Epithelial cell of proximal tubule (primary cell): Measurements from ENCODE around the gene GREM2. TPM values are rescaled to one million over a fixed set of nuclear protein-coding genes. Genes with fewer than 3 reads are reported as not detected.

Experiments
- DNase-seq: peaks from one replicate; pipeline ENCODE4 v3.0.0-alpha.2; 2011; ENCODE audit warnings: low read depth
- H3K4me3 ChIP-seq: 2 replicates; pipeline ENCODE4 v1.5.1; 2011; ENCODE audit warnings: low read depth, mild to moderate bottlenecking, low read length
- CTCF ChIP-seq: conservative IDR thresholded peaks from 2 replicates; pipeline ENCODE4 v1.5.1; 2012; ENCODE audit warnings: low read depth, mild to moderate bottlenecking, low read length
- total RNA-seq: library from RNA; depleted of rRNA; stranded (reverse); fragments of >200 nt; gene quantifications from 2 replicates; pipeline ENCODE4 v1.2.3, GENCODE V29; 2015

GREM2 gene
- total RNA-seq, 1 donor from 2014 or later = 0.06 TPM

DNA sequence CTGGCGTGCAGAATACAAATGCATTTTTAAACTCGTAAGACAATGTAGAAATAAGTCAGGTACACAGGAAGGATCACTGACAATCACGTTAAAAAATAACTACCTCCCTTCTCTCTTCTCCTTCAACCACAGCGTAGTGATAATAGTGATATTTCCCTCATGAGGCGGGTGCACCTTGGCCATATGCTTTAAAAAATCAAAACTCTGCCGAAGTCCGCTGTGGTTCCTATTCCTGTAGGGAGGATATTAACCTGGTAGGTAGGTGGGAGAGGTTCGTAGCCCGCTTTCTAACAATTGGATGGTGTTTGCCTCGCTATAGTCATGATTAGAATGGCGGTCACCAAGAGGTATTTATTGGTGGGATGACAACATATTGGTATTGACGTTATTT is 732 bp downstream of the GREM2 start:
- no peak for TF ChIP-seq CTCF
- no peak for DNase-seq

DNA sequence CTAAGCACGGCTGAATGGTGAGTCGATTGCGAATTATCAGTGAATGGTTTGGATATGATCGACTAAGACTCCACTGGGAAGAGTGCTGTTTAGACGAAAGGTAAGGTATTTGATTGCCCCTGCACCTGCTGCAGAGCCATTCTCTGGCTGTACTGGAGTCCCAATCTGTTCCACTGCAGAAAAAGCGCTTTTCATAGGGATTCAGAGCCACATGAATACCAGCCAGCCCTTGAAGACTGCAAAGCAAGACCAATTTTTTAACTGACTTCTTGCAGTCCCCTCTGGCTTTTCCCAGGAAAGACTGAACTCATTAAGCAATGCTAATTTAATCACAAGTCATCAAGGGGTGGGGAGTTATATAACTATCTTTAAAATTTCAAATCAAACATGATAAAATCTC is 1.3 kb downstream of the GREM2 start:
- no peak for DNase-seq
- no peak for TF ChIP-seq CTCF
- H3K4me3 ChIP-seq = no peak overlapping the region

More for the DNA sequence above, 732 bp downstream of the GREM2 start:
- H3K4me3 ChIP-seq = peak overlapping the region; percentile 63

DNA sequence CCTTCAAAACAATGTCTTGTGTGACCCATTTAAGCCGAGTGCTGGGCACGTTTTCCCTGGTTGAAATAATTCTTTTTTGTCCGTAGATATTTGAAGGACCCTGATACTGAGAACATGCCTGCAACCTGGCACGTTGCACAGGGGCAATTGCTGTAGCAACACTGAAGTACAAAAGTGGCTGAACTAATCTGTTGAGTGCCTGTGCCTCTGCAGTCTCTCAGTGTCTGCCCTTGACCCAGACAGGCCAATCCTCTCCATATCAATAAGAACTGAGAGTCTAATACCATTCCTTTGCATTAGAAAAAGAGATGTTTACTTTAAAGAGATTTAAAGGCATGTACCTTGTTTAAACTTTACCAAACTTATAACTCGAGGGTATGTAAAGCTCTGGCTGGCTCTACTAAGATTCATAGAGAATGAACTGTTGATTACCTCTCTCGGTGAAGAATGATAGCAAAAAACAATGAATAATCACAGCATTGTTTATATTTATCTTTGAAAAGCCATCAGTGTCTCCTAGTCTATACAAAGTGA is 2.4 kb downstream of the GREM2 start:
- TF ChIP-seq CTCF = no peak
- no peak for DNase-seq
- H3K4me3 ChIP-seq = no peak overlapping the region

DNA sequence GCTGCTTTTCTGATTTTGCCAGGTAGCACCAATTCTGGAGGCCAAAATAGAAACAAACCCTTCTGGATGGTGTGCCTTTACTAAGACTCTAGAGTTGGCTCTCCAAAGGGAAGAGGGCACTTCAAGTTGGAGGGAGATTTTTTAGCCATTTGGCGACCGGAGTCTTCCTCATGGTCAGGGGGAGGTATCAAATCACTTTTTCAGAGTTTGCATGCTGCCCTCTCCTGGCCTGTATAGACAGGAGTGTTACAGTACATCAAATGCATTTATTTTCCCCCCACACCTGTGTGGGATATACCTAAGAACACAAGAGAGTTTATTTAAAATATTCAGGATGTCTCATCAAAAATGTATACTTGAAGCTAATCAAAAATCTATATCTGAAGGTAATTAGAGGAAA is 3.2 kb downstream of the GREM2 start:
- TF ChIP-seq CTCF = peak; percentile 48
- no peak overlapping the region for H3K4me3 ChIP-seq
- DNase-seq = no peak

DNA sequence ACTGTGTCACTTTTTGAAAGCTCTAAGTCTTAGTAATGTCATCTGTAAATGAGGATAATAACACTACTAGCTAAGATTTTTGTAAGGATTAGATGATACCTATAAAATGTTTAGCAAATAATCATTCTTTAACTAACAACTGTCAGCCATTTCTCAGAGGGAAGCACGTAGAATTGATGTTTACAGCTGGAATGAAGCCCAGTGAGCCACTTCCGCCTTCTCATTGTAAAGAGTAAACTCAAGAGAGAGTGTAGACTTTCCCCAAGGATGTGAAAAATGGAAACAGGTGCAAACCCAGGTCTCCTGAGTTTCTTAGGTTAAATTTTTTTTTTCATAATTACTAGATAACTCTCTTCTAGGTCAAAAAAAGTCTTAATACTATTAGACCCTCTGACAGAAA is 4.9 kb downstream of the GREM2 start:
- H3K4me3 ChIP-seq = no peak overlapping the region
- DNase-seq = no peak
- TF ChIP-seq CTCF = no peak

DNA sequence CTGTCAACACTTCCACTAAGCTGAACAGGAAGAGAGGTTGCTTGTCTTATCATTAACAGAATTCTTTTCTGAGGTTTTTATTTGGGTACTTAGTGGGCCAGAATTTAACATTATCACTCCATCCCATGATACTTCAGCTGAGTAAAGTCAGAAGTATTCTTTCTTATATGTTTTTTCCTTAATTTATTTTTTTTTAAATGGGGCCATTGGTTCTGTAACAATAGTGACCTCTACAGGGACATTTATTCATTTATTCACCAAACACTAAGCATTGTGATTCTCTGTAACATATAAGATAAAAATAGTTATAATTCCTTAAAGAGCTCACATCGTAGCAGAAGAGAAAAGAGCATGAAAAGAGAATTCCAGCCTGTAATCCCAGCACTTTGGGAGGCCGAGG is 9.8 kb downstream of the GREM2 start:
- DNase-seq = no peak
- H3K4me3 ChIP-seq = no peak overlapping the region
- TF ChIP-seq CTCF = no peak

- TF ChIP-seq CTCF = no peak
- DNase-seq = no peak
- no peak overlapping the region for H3K4me3 ChIP-seq
Measured at GRCh38 chr1:240599830-240600229, 12.1 kb downstream of the GREM2 start.
